ENCODE results near the gene RGS13.
"Not testable (repeated sequence)": the region's sequence is repeated elsewhere in the genome, so short reads cannot be mapped to it uniquely, and the experiment has no call there.

RGS13 gene

GRCh38 chr1:192683081-192683480, 47.1 kb downstream of the RGS13 start:
- DNase-seq: not testable (repeated sequence)

- DNase-seq: no peak
Observed at GRCh38 chr1:192689459-192689858, 53.5 kb downstream of the RGS13 start.

- no peak for DNase-seq
Observed at GRCh38 chr1:192691041-192691440, 55.1 kb downstream of the RGS13 start.

GRCh38 chr1:192696082-192696481, 60.1 kb downstream of the RGS13 start:
- no peak for DNase-seq

GRCh38 chr1:192697771-192698170, 61.8 kb downstream of the RGS13 start:
- DNase-seq: no peak

- DNase-seq: no peak
Observed at GRCh38 chr1:192698731-192699130, 62.8 kb downstream of the RGS13 start.

GRCh38 chr1:192700834-192701271, 64.9 kb downstream of the RGS13 start:
- DNase-seq: peak in 1 of 2 experiments; percentile 11

- no peak for DNase-seq
Observed at GRCh38 chr1:192702212-192702902, 66.4 kb downstream of the RGS13 start.

- no peak for DNase-seq
Observed at GRCh38 chr1:192703283-192704206, 67.6 kb downstream of the RGS13 start.

- no peak for DNase-seq
Observed at GRCh38 chr1:192705510-192705909, 69.6 kb downstream of the RGS13 start.

GRCh38 chr1:192706936-192707335, 71.0 kb downstream of the RGS13 start:
- no peak for DNase-seq

- DNase-seq: peak in 1 of 2 experiments; percentile 21
Observed at GRCh38 chr1:192707978-192708547, 72.1 kb downstream of the RGS13 start.

- no peak for DNase-seq
Observed at GRCh38 chr1:192709544-192709943, 73.6 kb downstream of the RGS13 start.
